Measurements from ENCODE around the gene CPS1. TPM values are rescaled to one million over a fixed set of nuclear protein-coding genes. Genes with fewer than 3 reads are reported as not detected.

The CPS1 gene
- total RNA-seq, 1 donor from 2014 or later, result 3.7 TPM

- Histone ChIP-seq H3K27me3 (ENCODE audit: control insufficient read depth in 3 of 3, insufficient read depth in 3 of 3, low read length in 3 of 3) (no peaks in the 10 kb centered on the region), H3K4me1 (ENCODE audit: control insufficient read depth in 3 of 3, insufficient read depth in 3 of 3, low read length in 3 of 3) (no peaks in the 10 kb centered on the region), H3K9ac (ENCODE audit: low read depth in 1 of 3, low read length in 3 of 3) (no peak overlapping the region), H3K9me3 (ENCODE audit: control insufficient read depth in 3 of 3, low read length in 3 of 3) (no peaks in the 10 kb centered on the region), H3K36me3 (ENCODE audit: control insufficient read depth in 3 of 3, insufficient read depth in 3 of 3, low read length in 3 of 3) (no peaks in the 10 kb centered on the region), H3K4me3 (ENCODE audit: low read length in 3 of 3) (no peak overlapping the region), H3K27ac (ENCODE audit: low read depth, low read length) (no peak overlapping the region)
Measured at GRCh38 chr2:210561475-210561874, 5.1 kb downstream of the CPS1 start.

- no peaks in the 10 kb centered on the region for H3K9me3 ChIP-seq (ENCODE audit: control insufficient read depth in 3 of 3, low read length in 3 of 3)
- no peaks in the 10 kb centered on the region for H3K27me3 ChIP-seq (ENCODE audit: control insufficient read depth in 3 of 3, insufficient read depth in 3 of 3, low read length in 3 of 3)
- H3K4me3 ChIP-seq (ENCODE audit: low read length in 3 of 3), result no peak overlapping the region
- H3K4me1 ChIP-seq (ENCODE audit: control insufficient read depth in 3 of 3, insufficient read depth in 3 of 3, low read length in 3 of 3), result no peaks in the 10 kb centered on the region
- no peak overlapping the region for H3K27ac ChIP-seq (ENCODE audit: low read depth, low read length)
- H3K36me3 ChIP-seq (ENCODE audit: control insufficient read depth in 3 of 3, insufficient read depth in 3 of 3, low read length in 3 of 3), result no peaks in the 10 kb centered on the region
- H3K9ac ChIP-seq (ENCODE audit: low read depth in 1 of 3, low read length in 3 of 3), result no peak overlapping the region
Measured at GRCh38 chr2:210562091-210562490, 5.7 kb downstream of the CPS1 start.

- H3K27ac ChIP-seq (ENCODE audit: low read depth, low read length), result no peak overlapping the region
- no peak overlapping the region for H3K9ac ChIP-seq (ENCODE audit: low read depth in 1 of 3, low read length in 3 of 3)
- H3K36me3 ChIP-seq (ENCODE audit: control insufficient read depth in 3 of 3, insufficient read depth in 3 of 3, low read length in 3 of 3), result no peaks in the 10 kb centered on the region
- no peaks in the 10 kb centered on the region for H3K4me1 ChIP-seq (ENCODE audit: control insufficient read depth in 3 of 3, insufficient read depth in 3 of 3, low read length in 3 of 3)
- no peaks in the 10 kb centered on the region for H3K27me3 ChIP-seq (ENCODE audit: control insufficient read depth in 3 of 3, insufficient read depth in 3 of 3, low read length in 3 of 3)
- H3K9me3 ChIP-seq (ENCODE audit: control insufficient read depth in 3 of 3, low read length in 3 of 3), result no peaks in the 10 kb centered on the region
- no peak overlapping the region for H3K4me3 ChIP-seq (ENCODE audit: low read length in 3 of 3)
Measured at GRCh38 chr2:210562502-210563080, 6.2 kb downstream of the CPS1 start.

GRCh38 chr2:210567279-210567678 lies 10.9 kb downstream of the CPS1 start:
- Histone ChIP-seq H3K9ac (ENCODE audit: low read depth in 1 of 3, low read length in 3 of 3) (no peak overlapping the region), H3K4me1 (ENCODE audit: control insufficient read depth in 3 of 3, insufficient read depth in 3 of 3, low read length in 3 of 3) (no peaks in the 10 kb centered on the region), H3K36me3 (ENCODE audit: control insufficient read depth in 3 of 3, insufficient read depth in 3 of 3, low read length in 3 of 3) (no peaks in the 10 kb centered on the region), H3K27ac (ENCODE audit: low read depth, low read length) (no peak overlapping the region), H3K4me3 (ENCODE audit: low read length in 3 of 3) (no peak overlapping the region), H3K27me3 (ENCODE audit: control insufficient read depth in 3 of 3, insufficient read depth in 3 of 3, low read length in 3 of 3) (no peaks in the 10 kb centered on the region), H3K9me3 (ENCODE audit: control insufficient read depth in 3 of 3, low read length in 3 of 3) (no peaks in the 10 kb centered on the region)

GRCh38 chr2:210568108-210568507 lies 11.7 kb downstream of the CPS1 start:
- Histone ChIP-seq H3K9ac (ENCODE audit: low read depth in 1 of 3, low read length in 3 of 3) (no peak overlapping the region), H3K27ac (ENCODE audit: low read depth, low read length) (no peak overlapping the region), H3K36me3 (ENCODE audit: control insufficient read depth in 3 of 3, insufficient read depth in 3 of 3, low read length in 3 of 3) (no peaks in the 10 kb centered on the region), H3K27me3 (ENCODE audit: control insufficient read depth in 3 of 3, insufficient read depth in 3 of 3, low read length in 3 of 3) (no peaks in the 10 kb centered on the region), H3K4me3 (ENCODE audit: low read length in 3 of 3) (no peak overlapping the region), H3K4me1 (ENCODE audit: control insufficient read depth in 3 of 3, insufficient read depth in 3 of 3, low read length in 3 of 3) (no peaks in the 10 kb centered on the region), H3K9me3 (ENCODE audit: control insufficient read depth in 3 of 3, low read length in 3 of 3) (no peaks in the 10 kb centered on the region)

GRCh38 chr2:210577263-210578071 lies 21.1 kb downstream of the CPS1 start:
- Histone ChIP-seq H3K9ac (ENCODE audit: low read depth in 1 of 3, low read length in 3 of 3) (no peak overlapping the region), H3K27me3 (ENCODE audit: control insufficient read depth in 3 of 3, insufficient read depth in 3 of 3, low read length in 3 of 3) (no peaks in the 10 kb centered on the region), H3K4me3 (ENCODE audit: low read length in 3 of 3) (no peak overlapping the region), H3K27ac (ENCODE audit: low read depth, low read length) (no peak overlapping the region), H3K36me3 (ENCODE audit: control insufficient read depth in 3 of 3, insufficient read depth in 3 of 3, low read length in 3 of 3) (no peaks in the 10 kb centered on the region), H3K9me3 (ENCODE audit: control insufficient read depth in 3 of 3, low read length in 3 of 3) (no peaks in the 10 kb centered on the region), H3K4me1 (ENCODE audit: control insufficient read depth in 3 of 3, insufficient read depth in 3 of 3, low read length in 3 of 3) (no peaks in the 10 kb centered on the region)

- Histone ChIP-seq H3K27me3 (ENCODE audit: control insufficient read depth in 3 of 3, insufficient read depth in 3 of 3, low read length in 3 of 3) (no peaks in the 10 kb centered on the region), H3K4me3 (ENCODE audit: low read length in 3 of 3) (no peak overlapping the region), H3K27ac (ENCODE audit: low read depth, low read length) (no peak overlapping the region), H3K4me1 (ENCODE audit: control insufficient read depth in 3 of 3, insufficient read depth in 3 of 3, low read length in 3 of 3) (no peaks in the 10 kb centered on the region), H3K9ac (ENCODE audit: low read depth in 1 of 3, low read length in 3 of 3) (no peak overlapping the region), H3K9me3 (ENCODE audit: control insufficient read depth in 3 of 3, low read length in 3 of 3) (no peaks in the 10 kb centered on the region), H3K36me3 (ENCODE audit: control insufficient read depth in 3 of 3, insufficient read depth in 3 of 3, low read length in 3 of 3) (no peaks in the 10 kb centered on the region)
Measured at GRCh38 chr2:210584834-210585233, 28.4 kb downstream of the CPS1 start.

GRCh38 chr2:210586381-210586780 lies 30.0 kb downstream of the CPS1 start:
- Histone ChIP-seq H3K4me1 (ENCODE audit: control insufficient read depth in 3 of 3, insufficient read depth in 3 of 3, low read length in 3 of 3) (no peaks in the 10 kb centered on the region), H3K36me3 (ENCODE audit: control insufficient read depth in 3 of 3, insufficient read depth in 3 of 3, low read length in 3 of 3) (no peaks in the 10 kb centered on the region), H3K4me3 (ENCODE audit: low read length in 3 of 3) (no peak overlapping the region), H3K27me3 (ENCODE audit: control insufficient read depth in 3 of 3, insufficient read depth in 3 of 3, low read length in 3 of 3) (no peaks in the 10 kb centered on the region), H3K9me3 (ENCODE audit: control insufficient read depth in 3 of 3, low read length in 3 of 3) (no peaks in the 10 kb centered on the region), H3K9ac (ENCODE audit: low read depth in 1 of 3, low read length in 3 of 3) (no peak overlapping the region), H3K27ac (ENCODE audit: low read depth, low read length) (no peak overlapping the region)

GRCh38 chr2:210591663-210592062 lies 35.3 kb downstream of the CPS1 start:
- H3K9ac ChIP-seq (ENCODE audit: low read depth in 1 of 3, low read length in 3 of 3), result no peak overlapping the region
- H3K36me3 ChIP-seq (ENCODE audit: control insufficient read depth in 3 of 3, insufficient read depth in 3 of 3, low read length in 3 of 3), result no peaks in the 10 kb centered on the region
- H3K4me3 ChIP-seq (ENCODE audit: low read length in 3 of 3), result no peak overlapping the region
- H3K4me1 ChIP-seq (ENCODE audit: control insufficient read depth in 3 of 3, insufficient read depth in 3 of 3, low read length in 3 of 3), result no peaks in the 10 kb centered on the region
- no peak overlapping the region for H3K27ac ChIP-seq (ENCODE audit: low read depth, low read length)
- no peaks in the 10 kb centered on the region for H3K9me3 ChIP-seq (ENCODE audit: control insufficient read depth in 3 of 3, low read length in 3 of 3)
- no peaks in the 10 kb centered on the region for H3K27me3 ChIP-seq (ENCODE audit: control insufficient read depth in 3 of 3, insufficient read depth in 3 of 3, low read length in 3 of 3)

GRCh38 chr2:210592726-210593125 lies 36.3 kb downstream of the CPS1 start:
- no peak overlapping the region for H3K27ac ChIP-seq (ENCODE audit: low read depth, low read length)
- no peak overlapping the region for H3K9ac ChIP-seq (ENCODE audit: low read depth in 1 of 3, low read length in 3 of 3)
- no peaks in the 10 kb centered on the region for H3K4me1 ChIP-seq (ENCODE audit: control insufficient read depth in 3 of 3, insufficient read depth in 3 of 3, low read length in 3 of 3)
- no peaks in the 10 kb centered on the region for H3K36me3 ChIP-seq (ENCODE audit: control insufficient read depth in 3 of 3, insufficient read depth in 3 of 3, low read length in 3 of 3)
- no peaks in the 10 kb centered on the region for H3K9me3 ChIP-seq (ENCODE audit: control insufficient read depth in 3 of 3, low read length in 3 of 3)
- no peaks in the 10 kb centered on the region for H3K27me3 ChIP-seq (ENCODE audit: control insufficient read depth in 3 of 3, insufficient read depth in 3 of 3, low read length in 3 of 3)
- H3K4me3 ChIP-seq (ENCODE audit: low read length in 3 of 3), result no peak overlapping the region
